Transverse colon (tissue), 4 donors: ENCODE results near the gene EIF5B. TPM values are rescaled to one million over a fixed set of nuclear protein-coding genes. Genes with fewer than 3 reads are reported as not detected.
"Not testable (repeated sequence)": the region's sequence is repeated elsewhere in the genome, so short reads cannot be mapped to it uniquely, and the experiment has no call there.

Source experiments
- DNase-seq: peaks from one replicate; pipeline ENCODE4 v3.0.0-alpha.2; 2019
- H3K27ac ChIP-seq, 4 donors: fragments of 200-600 bp; sonication (generic); 2 replicates each; pipeline ENCODE4 v1.5.1; 2016 to 2018; ENCODE audit warnings: inconsistent platforms in 4 of 4
- H3K27me3 ChIP-seq: fragments of 200-600 bp; sonication (generic); 2 replicates; pipeline ENCODE4 v1.5.1; 2017; ENCODE audit warnings: inconsistent platforms
- H3K36me3 ChIP-seq, 4 donors: fragments of 200-600 bp; sonication (generic); 2 replicates each; pipeline ENCODE4 v1.5.1; 2017 to 2019; ENCODE audit warnings: inconsistent platforms in 4 of 4
- H3K4me1 ChIP-seq, 4 donors: fragments of 200-600 bp; sonication (generic); 2 replicates each; pipeline ENCODE4 v1.5.1; 2017 to 2020; ENCODE audit warnings: inconsistent platforms in 4 of 4
- H3K4me3 ChIP-seq, 4 donors: fragments of 200-600 bp; sonication (generic); 1 replicate in 1 of 4; 2 replicates in 3 of 4; pipeline versions ENCODE4 v1.5.1 to v1.6.1; 2017 to 2019; ENCODE audit warnings: inconsistent platforms in 4 of 4
- H3K9me3 ChIP-seq, 2 donors: fragments of 200-600 bp; sonication (generic); 2 replicates each; pipeline ENCODE4 v1.5.1; 2017 to 2019; ENCODE audit warnings: inconsistent platforms in 2 of 2
- EP300 ChIP-seq: sonication (generic); formaldehyde crosslinking; IDR thresholded peaks from one replicate; pipeline ENCODE4 v1.6.1; 2017; ENCODE audit warnings: antibody characterized with exemption, low read depth
- POLR2A ChIP-seq: fragments of 450-650 bp; IDR thresholded peaks from one replicate; pipeline ENCODE4 v1.6.1; 2016; ENCODE audit warnings: antibody characterized with exemption, mild to moderate bottlenecking, moderate library complexity
- POLR2AphosphoS5 ChIP-seq, 3 donors: sonication (generic); formaldehyde crosslinking; IDR thresholded peaks; one replicate each; pipeline ENCODE4 v1.6.1; 2016; ENCODE audit warnings: antibody characterized with exemption in 3 of 3
- WGBS, 2 donors: methylation state at CpG; one replicate each; pipeline ENCODE4 v1.1.5; 2018; ENCODE audit warnings: low coverage in 1 of 2; 5-methylcytosine and 5-hydroxymethylcytosine counted together
- in situ Hi-C, 4 donors: fragments of 200-750 bp; cut with MboI; loops; one replicate each; pipeline versions ENCODE4 v1.15.0 to v1.15.1; 2017; ENCODE audit warnings: low sequenced_read_pairs in 3 of 4, low pct_ligation_motif_present in 1 of 4, low pct_unique_long_range_greater_than_20kb in 1 of 4
- intact Hi-C: fragments of 100-400 bp; cut with DNase I; formaldehyde crosslinking; loops from one replicate; pipeline ENCODE4 v1.15.1; 2023; ENCODE audit warnings: low total_unique reads
- total RNA-seq, 4 donors: library from RNA; depleted of rRNA; stranded (reverse); fragments of >200 nt; gene quantifications; one replicate each; pipeline ENCODE4 v1.1.0, GENCODE V29; 2016
- TF ChIP-seq, protein P1 (sequence below), 5 experiments: fragments of 200-600 bp in 3 of 5; fragments of 450-650 bp in 2 of 5; sonication (generic) in 3 of 5; IDR thresholded peaks; 1 replicate in 2 of 5; 2 replicates in 3 of 5; pipeline ENCODE4 v1.5.1; 2016 to 2017; ENCODE audit warnings: antibody characterized with exemption in 5 of 5, inconsistent platforms in 3 of 5, mild to moderate bottlenecking in 2 of 5, moderate library complexity in 1 of 5

EIF5B gene
- total RNA-seq, 4 donors from 2014 or later, result 13.1 to 32.6 (median 20.6) TPM

DNA sequence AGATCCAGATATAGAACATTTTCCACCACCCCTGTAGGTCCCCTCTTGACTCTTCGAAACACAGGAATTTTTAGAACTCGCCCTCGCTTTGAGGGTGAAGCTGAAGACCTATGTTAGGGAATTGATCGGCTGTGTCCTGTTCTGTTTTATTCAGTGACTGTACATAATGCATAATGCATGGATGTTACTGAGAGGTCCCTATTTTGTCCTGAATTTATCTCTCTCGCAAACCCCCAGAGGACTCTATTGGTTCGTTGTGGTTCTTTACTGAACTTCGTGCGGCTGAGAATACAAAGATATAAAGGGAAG lies 431 bp upstream of the EIF5B start:
- in situ Hi-C loops, result loop anchor here in 3 of 4 donors (10.0 to 25.0 kb wide), 4 partner anchors 149 to 926 kb away; partner anchors contain the start of genes MITD1 (in 3 of the 3), MRPL30 (in 3 of the 3) and REV1 (in 2 of the 3)
- no peak for DNase-seq
- Histone ChIP-seq H3K4me1 (peaks cover 16 to 47% (median 30%) of the 10 kb centered on the region in 4 donors), H3K4me3 (peak overlapping the region; percentile 91 to 98 (median 93)), H3K36me3 (peaks cover 0 to 5% (median under 1%) of the 10 kb centered on the region in 4 donors), H3K9me3 (no peaks in the 10 kb centered on the region), H3K27me3 (no peaks in the 10 kb centered on the region), H3K27ac (peak overlapping the region; percentile 93 to 97 (median 94))
- intact Hi-C loops, result loop anchor here (2.0 kb wide), 1 partner anchor 154 kb away; the partner anchor contains the start of gene REV1
- TF ChIP-seq EP300, result no peak
- TF ChIP-seq, protein P1, sequence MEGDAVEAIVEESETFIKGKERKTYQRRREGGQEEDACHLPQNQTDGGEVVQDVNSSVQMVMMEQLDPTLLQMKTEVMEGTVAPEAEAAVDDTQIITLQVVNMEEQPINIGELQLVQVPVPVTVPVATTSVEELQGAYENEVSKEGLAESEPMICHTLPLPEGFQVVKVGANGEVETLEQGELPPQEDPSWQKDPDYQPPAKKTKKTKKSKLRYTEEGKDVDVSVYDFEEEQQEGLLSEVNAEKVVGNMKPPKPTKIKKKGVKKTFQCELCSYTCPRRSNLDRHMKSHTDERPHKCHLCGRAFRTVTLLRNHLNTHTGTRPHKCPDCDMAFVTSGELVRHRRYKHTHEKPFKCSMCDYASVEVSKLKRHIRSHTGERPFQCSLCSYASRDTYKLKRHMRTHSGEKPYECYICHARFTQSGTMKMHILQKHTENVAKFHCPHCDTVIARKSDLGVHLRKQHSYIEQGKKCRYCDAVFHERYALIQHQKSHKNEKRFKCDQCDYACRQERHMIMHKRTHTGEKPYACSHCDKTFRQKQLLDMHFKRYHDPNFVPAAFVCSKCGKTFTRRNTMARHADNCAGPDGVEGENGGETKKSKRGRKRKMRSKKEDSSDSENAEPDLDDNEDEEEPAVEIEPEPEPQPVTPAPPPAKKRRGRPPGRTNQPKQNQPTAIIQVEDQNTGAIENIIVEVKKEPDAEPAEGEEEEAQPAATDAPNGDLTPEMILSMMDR (IDR thresholded peaks at IDR 0.05), result peak in 1 of 5 experiments; percentile 52
- WGBS, 2 donors, result 0% methylated on average over 4 to 8 of the region's 8 CpGs

DNA sequence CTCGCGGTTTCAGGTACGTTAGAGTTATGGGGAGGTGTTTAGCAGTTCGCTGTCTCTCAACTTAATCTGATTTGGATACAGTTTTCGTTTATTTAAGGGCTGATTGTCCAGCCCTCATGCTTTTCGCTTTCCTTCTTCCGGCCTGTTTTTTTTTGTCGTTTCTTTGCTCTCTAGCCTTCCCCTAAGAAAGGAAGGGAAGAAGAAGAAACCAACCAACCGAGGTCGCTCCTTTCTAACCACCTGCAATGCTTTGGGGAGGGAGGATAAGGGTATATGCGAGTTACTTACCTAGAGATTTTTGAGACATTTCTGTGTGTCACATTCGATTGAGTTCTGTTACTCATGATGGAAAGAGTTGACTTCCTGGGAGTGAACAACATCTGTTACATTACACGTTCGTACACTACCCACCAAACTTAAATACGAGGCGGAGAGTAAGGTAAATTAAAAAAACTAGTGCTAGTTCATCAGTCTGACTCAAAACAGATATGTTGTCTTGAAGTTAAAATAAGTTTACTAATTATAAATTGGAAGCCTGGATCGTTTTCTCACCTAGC lies 918 bp downstream of the EIF5B start:
- Histone ChIP-seq H3K27me3 (no peaks in the 10 kb centered on the region), H3K4me1 (peaks cover 16 to 47% (median 30%) of the 10 kb centered on the region in 4 donors), H3K27ac (peak overlapping the region; percentile 93 to 97 (median 94)), H3K36me3 (no peaks in the 10 kb centered on the region), H3K4me3 (peak overlapping the region; percentile 91 to 98 (median 93)), H3K9me3 (no peaks in the 10 kb centered on the region)
- intact Hi-C loops, result no loop called here
- in situ Hi-C loops, result loop anchor here in 3 of 4 donors (10.0 to 25.0 kb wide), 4 partner anchors 149 to 924 kb away; partner anchors contain the start of genes MITD1 (in 3 of the 3), MRPL30 (in 3 of the 3) and REV1 (in 2 of the 3)
- TF ChIP-seq, protein P1 (IDR thresholded peaks at IDR 0.05), result no peak
- TF ChIP-seq EP300 (no peak), POLR2A (no peak), POLR2AphosphoS5 (IDR thresholded peaks at IDR 0.05) (no peak)
- no peak for DNase-seq
- WGBS, 2 donors, result 3 to 5% methylated on average over 11 to 17 of the region's 17 CpGs

DNA sequence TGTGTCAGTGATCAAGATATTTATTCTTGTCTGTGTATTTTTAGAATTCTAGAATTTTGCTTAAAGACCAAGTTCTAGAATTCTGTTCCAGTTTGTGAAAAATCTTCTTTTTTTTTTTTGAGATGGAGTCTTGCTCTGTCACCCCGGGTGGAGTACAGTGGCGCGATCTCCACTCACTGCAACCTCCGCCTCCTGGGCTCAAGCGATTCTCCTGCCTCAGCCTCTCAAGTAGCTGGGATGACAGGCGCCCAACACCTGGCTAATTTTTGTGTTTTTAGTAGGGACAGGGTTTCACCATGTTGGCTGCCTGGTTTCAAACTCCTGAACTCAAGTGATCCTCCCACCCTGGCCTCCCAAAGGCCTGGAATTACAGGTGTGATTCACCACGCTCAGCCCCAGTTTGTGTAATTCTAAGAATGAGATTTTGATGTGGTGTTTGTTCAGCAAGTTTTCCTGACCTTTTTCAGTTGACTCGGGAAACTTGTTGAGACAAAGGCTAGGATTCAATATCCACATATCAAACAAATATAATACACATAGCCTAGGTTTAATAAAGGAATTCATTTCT lies 3.6 kb downstream of the EIF5B start:
- TF ChIP-seq EP300 (no peak), POLR2AphosphoS5 (IDR thresholded peaks at IDR 0.05) (no peak), POLR2A (no peak)
- TF ChIP-seq, protein P1 (IDR thresholded peaks at IDR 0.05), result no peak
- in situ Hi-C loops, result loop anchor here (10.0 to 25.0 kb wide), 4 partner anchors 147 to 922 kb away; partner anchors contain the start of genes REV1 (in 3 of the 4), MITD1 (in 2 of the 4) and MRPL30 (in 2 of the 4)
- DNase-seq, result no peak
- no peaks in the 10 kb centered on the region for H3K36me3 ChIP-seq
- intact Hi-C loops, result no loop called here
- 84 to 86% methylated on average over 4 to 8 of the region's 8 CpGs for WGBS, 2 donors
- H3K4me3 ChIP-seq, result no peak overlapping the region
- H3K27ac ChIP-seq, result no peak overlapping the region
- peaks cover 0 to 30% (median 15%) of the 10 kb centered on the region in 4 donors for H3K4me1 ChIP-seq
- H3K27me3 ChIP-seq, result no peaks in the 10 kb centered on the region
- no peaks in the 10 kb centered on the region for H3K9me3 ChIP-seq

DNA sequence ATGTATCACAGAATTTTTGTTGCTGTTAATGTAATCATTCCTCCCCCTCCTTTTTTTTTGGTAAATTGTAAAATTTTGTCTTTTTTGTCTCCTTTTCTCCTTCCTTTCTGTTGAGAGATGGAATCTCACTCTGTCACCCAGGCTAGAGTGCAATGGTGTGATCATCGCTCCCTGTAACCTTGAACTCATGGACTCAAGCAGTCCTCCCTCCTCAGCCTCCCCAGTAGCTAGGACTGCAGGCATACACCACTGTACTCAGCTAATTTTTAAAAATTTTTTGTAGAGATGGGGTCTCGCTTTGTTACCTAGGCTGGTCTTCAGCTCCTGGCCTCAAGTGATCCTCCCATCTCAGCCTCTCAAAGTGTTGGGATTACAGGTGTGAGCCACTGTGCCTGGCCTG lies 5.3 kb downstream of the EIF5B start:
- 86 to 100% methylated on average over 1 to 2 of the region's 2 CpGs for WGBS, 2 donors
- intact Hi-C loops, result no loop called here
- no peaks in the 10 kb centered on the region for H3K27me3 ChIP-seq

DNA sequence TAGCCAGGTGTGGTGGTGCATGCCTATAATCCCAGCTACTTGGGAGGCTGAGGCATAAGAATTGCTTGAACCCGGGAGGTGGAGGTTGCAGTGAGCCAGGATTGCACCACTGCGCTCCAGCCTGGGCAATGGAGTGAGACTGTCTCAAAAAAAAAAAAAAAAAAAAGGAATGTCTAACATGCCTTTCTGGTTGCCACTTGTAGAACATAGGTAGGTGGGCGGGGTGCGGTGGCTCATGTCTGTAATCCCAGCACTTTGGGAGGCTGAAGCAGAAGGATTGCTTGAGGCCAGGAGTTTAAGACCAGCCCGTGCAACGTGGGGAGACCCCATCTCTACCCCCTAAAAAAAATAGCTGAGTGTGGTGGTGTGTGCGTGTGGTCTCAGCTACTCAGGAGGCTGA lies 8.3 kb downstream of the EIF5B start:
- WGBS, 2 donors, result 96 to 97% methylated on average over 5 to 7 of the region's 7 CpGs

More for the DNA sequence above, 5.3 kb downstream of the EIF5B start:
- H3K4me3 ChIP-seq, result no peak overlapping the region
- H3K9me3 ChIP-seq, result no peaks in the 10 kb centered on the region
- peaks cover 0 to 30% (median 15%) of the 10 kb centered on the region in 4 donors for H3K4me1 ChIP-seq
- no peak overlapping the region for H3K27ac ChIP-seq
- H3K36me3 ChIP-seq, result no peaks in the 10 kb centered on the region
- DNase-seq, result no peak
- TF ChIP-seq POLR2A (no peak), POLR2AphosphoS5 (IDR thresholded peaks at IDR 0.05) (no peak), EP300 (no peak)
- TF ChIP-seq, protein P1 (IDR thresholded peaks at IDR 0.05), result no peak
- in situ Hi-C loops, result loop anchor here (10.0 to 25.0 kb wide), 4 partner anchors 145 to 920 kb away; partner anchors contain the start of genes REV1 (in 3 of the 4), MITD1 (in 2 of the 4) and MRPL30 (in 2 of the 4)

More for the DNA sequence above, 8.3 kb downstream of the EIF5B start:
- DNase-seq, H3K36me3 ChIP-seq, H3K4me1 ChIP-seq, H3K27ac ChIP-seq, intact Hi-C loops, H3K4me3 ChIP-seq, H3K9me3 ChIP-seq, H3K27me3 ChIP-seq: not testable (repeated sequence)
- in situ Hi-C loops, result loop anchor here (10.0 to 25.0 kb wide), 4 partner anchors 142 to 917 kb away; partner anchors contain the start of genes REV1 (in 3 of the 4), MITD1 (in 2 of the 4) and MRPL30 (in 2 of the 4)
